K562 (cell line): Measurements from ENCODE around the gene DNAJC12. TPM values are rescaled to one million over a fixed set of nuclear protein-coding genes. Genes with fewer than 3 reads are reported as not detected.

Source experiments
- ATAC-seq: fragments of 200-7000 bp; cut with Tn5 transposase; 3 replicates; pipeline ENCODE4 v1.9.1; 2020; ENCODE audit warnings: moderate library complexity
- BruUV-seq: library from RNA; stranded (reverse); fragments of 400-500 nt; replicated peaks from 2 replicates; lab custom pipeline; 2021; lab: Mats Ljungman, UMichigan
- CTCF ChIA-PET: fragments of 300-600 bp; formaldehyde crosslinking; extraction: SDS; loops from one replicate; lab custom pipeline; 2021; ENCODE audit warnings: low intra/inter-chr PET ratio; lab: Yijun Ruan, JAX
- POLR2A ChIA-PET: fragments of 300-600, 350-650 bp; sonication (Branson Sonifier 250); formaldehyde crosslinking; extraction: SDS; loops from one replicate; lab custom pipeline; 2021; ENCODE audit warnings: antibody characterized with exemption, inconsistent platforms; lab: Yijun Ruan, JAX
- DNase-seq, 4 experiments: peaks; one replicate each; pipeline versions ENCODE4 v3.0.0 to v3.0.0-alpha.2; 2011 to 2018; ENCODE audit warnings: low spot score in 3 of 4, mixed read lengths in 3 of 4; ENCODE audit errors: extremely low read depth in 1 of 4
- FAIRE-seq: peaks from 2 replicates; lab custom pipeline; 2011; peaks lifted over from hg19 to GRCh38; lab: Jason Lieb, UNC
- H2AFZ ChIP-seq: 2 replicates; pipeline ENCODE4 v1.6.0; 2011; ENCODE audit warnings: low read depth, low read length, control low read depth, inconsistent platforms
- H3K27ac ChIP-seq: fragments of 200-600 bp; 3 replicates; pipeline ENCODE4 v1.8.0; 2011; ENCODE audit warnings: low read depth, mild to moderate bottlenecking, control low read depth, inconsistent platforms, low read length, moderate library complexity, mixed read lengths; ENCODE audit errors: extremely low read depth
- H3K27me3 ChIP-seq, 2 experiments: fragments of 300-600 bp in 1 of 2; 2 replicates in 1 of 2; 3 replicates in 1 of 2; pipeline versions ENCODE4 v1.6.0 to v1.8.0; 2011; ENCODE audit warnings: inconsistent platforms in 2 of 2, low read length in 2 of 2, mild to moderate bottlenecking in 1 of 2, mixed read lengths in 1 of 2, moderate library complexity in 1 of 2; ENCODE audit not compliant: control insufficient read depth in 2 of 2, insufficient read depth in 2 of 2
- H3K36me3 ChIP-seq: fragments of 300-600 bp; 3 replicates; pipeline ENCODE4 v1.8.0; 2011; ENCODE audit warnings: mild to moderate bottlenecking, low read length, inconsistent platforms; ENCODE audit not compliant: control insufficient read depth, insufficient read depth
- H3K4me1 ChIP-seq, 2 experiments: fragments of 200-600 bp in 1 of 2; replicated peaks in 1 of 2; 2 replicates in 1 of 2; 3 replicates in 1 of 2; pipeline versions ENCODE4 v1.5.1 to v1.8.0; 2011; ENCODE audit warnings: inconsistent platforms in 2 of 2, low read length in 2 of 2, mild to moderate bottlenecking in 1 of 2, mixed read lengths in 1 of 2, moderate library complexity in 1 of 2; ENCODE audit not compliant: control insufficient read depth in 2 of 2, insufficient read depth in 2 of 2
- H3K4me2 ChIP-seq: 2 replicates; pipeline ENCODE4 v1.6.1; 2011; ENCODE audit warnings: low read length, control low read depth, inconsistent platforms, mixed read lengths; ENCODE audit not compliant: insufficient read depth
- H3K4me3 ChIP-seq: fragments of 200-600 bp; sonication (generic), shearing (Covaris generic); 2 replicates; pipeline ENCODE4 v1.5.1; 2016; ENCODE audit warnings: control low read depth, inconsistent platforms
- H3K79me2 ChIP-seq: fragments of 200-600 bp; 3 replicates; pipeline ENCODE4 v1.8.0; 2011; ENCODE audit warnings: low read length, inconsistent platforms; ENCODE audit not compliant: control insufficient read depth, insufficient read depth
- H3K9ac ChIP-seq, 2 experiments: 2 replicates each; pipeline versions ENCODE4 v1.6.0 to v1.6.1; 2011; ENCODE audit warnings: low read depth in 2 of 2, low read length in 2 of 2, control low read depth in 1 of 2, inconsistent platforms in 1 of 2, mild to moderate bottlenecking in 1 of 2, mixed read lengths in 1 of 2; ENCODE audit not compliant: insufficient read depth in 1 of 2
- H3K9me1 ChIP-seq: one replicate; pipeline ENCODE4 v1.6.0; 2011; ENCODE audit warnings: inconsistent platforms, mild to moderate bottlenecking, low read length, moderate library complexity; ENCODE audit not compliant: control insufficient read depth, insufficient read depth
- H3K9me3 ChIP-seq: replicated peaks from 2 replicates; pipeline ENCODE4 v1.5.1; 2011; ENCODE audit warnings: low read depth, low read length, inconsistent platforms; ENCODE audit not compliant: control insufficient read depth, insufficient read depth
- H4K20me1 ChIP-seq: replicated peaks from 2 replicates; pipeline ENCODE4 v1.6.1; 2011; ENCODE audit warnings: low read length, inconsistent platforms, mixed read lengths; ENCODE audit not compliant: control insufficient read depth, insufficient read depth
- DNMT1 ChIP-seq: fragments of 450-650 bp; IDR thresholded peaks from 2 replicates; pipeline ENCODE4 v1.6.1; 2016; ENCODE audit warnings: antibody characterized with exemption, mild to moderate bottlenecking
- FOXA1 ChIP-seq: fragments of 450-650 bp; IDR thresholded peaks from 2 replicates; pipeline ENCODE4 v1.6.1; 2016; ENCODE audit warnings: mild to moderate bottlenecking, borderline replicate concordance
- GABPB1 ChIP-seq: sonication (generic); formaldehyde crosslinking; IDR thresholded peaks from 2 replicates; pipeline ENCODE4 v1.8.0; 2022; ENCODE audit warnings: mild to moderate bottlenecking, missing genetic modification reagents
- GATAD2A ChIP-seq: fragments of 450-650 bp; IDR thresholded peaks from 2 replicates; pipeline ENCODE4 v1.6.1; 2017
- KDM4B ChIP-seq, 2 experiments: fragments of 450-650 bp in 1 of 2; sonication (generic) in 1 of 2; IDR thresholded peaks; 2 replicates each; pipeline ENCODE4 v1.6.1; 2016 to 2017; ENCODE audit warnings: borderline replicate concordance in 2 of 2, antibody characterized with exemption in 1 of 2, low read depth in 1 of 2, mild to moderate bottlenecking in 1 of 2
- MXD1 ChIP-seq: fragments of 250-450 bp; sonication (Bioruptor Pico); IDR thresholded peaks from 2 replicates; pipeline ENCODE4 v1.8.0; 2021; ENCODE audit warnings: borderline replicate concordance, mild to moderate bottlenecking, moderate library complexity; ENCODE audit not compliant: poor library complexity, severe bottlenecking
- NELFE ChIP-seq: IDR thresholded peaks from 2 replicates; pipeline ENCODE4 v1.6.1; 2011; ENCODE audit warnings: mild to moderate bottlenecking; ENCODE audit not compliant: insufficient read depth, insufficient read length
- NFE2 ChIP-seq: IDR thresholded peaks from 2 replicates; pipeline ENCODE4 v1.6.1; 2014; ENCODE audit warnings: antibody characterized with exemption, low read depth
- SIRT6 ChIP-seq: IDR thresholded peaks from one replicate; pipeline ENCODE4 v1.6.1; 2012; ENCODE audit warnings: low read depth, mild to moderate bottlenecking, control low read depth, inconsistent platforms, low read length, moderate library complexity
- TBL1XR1 ChIP-seq, 2 experiments: IDR thresholded peaks; 2 replicates each; pipeline ENCODE4 v1.6.1; 2012; ENCODE audit warnings: improper control_type of control experiment in 2 of 2, low read length in 2 of 2, mild to moderate bottlenecking in 1 of 2
- TRIM24 ChIP-seq, 2 experiments: fragments of 450-650 bp; IDR thresholded peaks; 2 replicates each; pipeline ENCODE4 v1.6.1; 2016
- ZBTB34 ChIP-seq: fragments of 250-450 bp; sonication (Bioruptor Pico); IDR thresholded peaks from 2 replicates; pipeline ENCODE4 v1.8.0; 2021; ENCODE audit warnings: mild to moderate bottlenecking, moderate library complexity
- ZNF639 ChIP-seq, 2 experiments: fragments of 200-800 bp in 1 of 2; sonication (Bioruptor generic) in 1 of 2; sonication (generic) in 1 of 2; formaldehyde crosslinking in 1 of 2; IDR thresholded peaks in 1 of 2; conservative IDR thresholded peaks in 1 of 2; 2 replicates each; pipeline versions ENCODE4 v1.5.0 to v1.6.1; 2016 to 2020; ENCODE audit warnings: missing compliant biosample characterization in 1 of 2, missing genetic modification characterization in 1 of 2, missing genetic modification reagents in 1 of 2
- WGBS: fragments of 100-300 bp; shearing (Covaris generic); methylation state at CpG from one replicate; pipeline ENCODE4 v1.1.6; 2016; ENCODE audit warnings: low coverage, mixed read lengths; ENCODE audit not compliant: insufficient coverage; ENCODE audit errors: missing lambda C conversion rate; 5-methylcytosine and 5-hydroxymethylcytosine counted together
- in situ Hi-C: fragments of 300-500 bp; cut with MboI; formaldehyde crosslinking; loops from 4 replicates; pipeline ENCODE4 v1.15.0; 2018; ENCODE audit warnings: inconsistent platforms, mixed read lengths
- intact Hi-C: fragments of 100-400 bp; cut with micrococcal nuclease; formaldehyde crosslinking; loops from 2 replicates; pipeline ENCODE4 v1.14.2; 2022
- polyA plus RNA-seq, 8 experiments: library from polyadenylated mRNA; depleted of rRNA in 4 of 8; stranded (reverse) in 5 of 8; unstranded in 3 of 8; fragments of >200 nt; fragmentation: Nextera tagmentation in 2 of 8; fragmentation: Illumina TruSeq in 1 of 8; extraction: Ambion mirVana in 2 of 8; extraction: Trizol in 1 of 8; gene quantifications; 2 replicates each; pipeline versions ENCODE4 v1.2.1 to v1.2.3, GENCODE V29; 2011 to 2014; ENCODE audit warnings: inconsistent platforms in 1 of 8, missing spikeins in 1 of 8
- total RNA-seq, 7 experiments: library from RNA; depleted of rRNA in 6 of 7; stranded (reverse); fragments of >200 nt in 6 of 7; fragmentation: Illumina TruSeq in 2 of 7; extraction: Trizol in 2 of 7; gene quantifications; 2 replicates each; pipeline versions ENCODE4 v1.2.1 to v1.2.3, GENCODE V29; 2011 to 2021; ENCODE audit warnings: low replicate concordance in 1 of 7
- TF ChIP-seq, protein P1 (sequence below): sonication (generic); formaldehyde crosslinking; IDR thresholded peaks from 2 replicates; pipeline ENCODE4 v1.8.0; 2022; ENCODE audit warnings: mild to moderate bottlenecking, missing genetic modification reagents
- TF ChIP-seq, protein P2 (sequence below): fragments of 250-450 bp; sonication (Bioruptor Pico); IDR thresholded peaks from 2 replicates; pipeline ENCODE4 v1.9.0; 2021; ENCODE audit warnings: mild to moderate bottlenecking, inconsistent platforms

DNAJC12 gene
- total and polyA plus RNA-seq, 9 of the 15 experiments (the other 6 are each of a cell fraction or from before 2014, with no cell fraction given), result 7.4 to 95.9 (median 68.5) TPM

- FAIRE-seq, result no peak
- Histone ChIP-seq H3K9me3 (no peaks in the 10 kb centered on the region), H3K4me3 (no peak overlapping the region), H3K4me2 (no peak overlapping the region), H3K27ac (no peak overlapping the region), H4K20me1 (no peaks in the 10 kb centered on the region), H3K79me2 (no peaks in the 10 kb centered on the region), H3K9ac (no peak overlapping the region), H3K4me1 (no peaks in the 10 kb centered on the region), H3K36me3 (no peaks in the 10 kb centered on the region), H3K27me3 (no peaks in the 10 kb centered on the region; a peak in 2 of 5 replicates), H2AFZ (no peak overlapping the region), H3K9me1 (no peaks in the 10 kb centered on the region)
- BruUV-seq, result no TSS peak
- ChIA-PET POLR2A (interaction anchor here (0.9 to 1.1 kb wide), 2 partner anchors 9 to 79 kb away, joined by 3 to 7 read pairs; no protein-coding TSS in a partner anchor), CTCF (no interaction called here)
- no peak for DNase-seq
- in situ Hi-C loops, result loop anchor here (5.0 to 10.0 kb wide), 2 partner anchors 79 to 112 kb away; partner anchors contain the start of gene CTNNA3
- intact Hi-C loops, result loop anchor here (5.0 kb wide), 1 partner anchor 1594 kb away; no protein-coding TSS in a partner anchor
- WGBS, result 0% methylated on average over 1 of the region's 1 CpG
- ATAC-seq, result no peak
- no peak for TF ChIP-seq SIRT6
- no peak for TF ChIP-seq MXD1
- TF ChIP-seq GABPB1, result no peak
- no peak for TF ChIP-seq DNMT1
- TF ChIP-seq, protein P1, sequence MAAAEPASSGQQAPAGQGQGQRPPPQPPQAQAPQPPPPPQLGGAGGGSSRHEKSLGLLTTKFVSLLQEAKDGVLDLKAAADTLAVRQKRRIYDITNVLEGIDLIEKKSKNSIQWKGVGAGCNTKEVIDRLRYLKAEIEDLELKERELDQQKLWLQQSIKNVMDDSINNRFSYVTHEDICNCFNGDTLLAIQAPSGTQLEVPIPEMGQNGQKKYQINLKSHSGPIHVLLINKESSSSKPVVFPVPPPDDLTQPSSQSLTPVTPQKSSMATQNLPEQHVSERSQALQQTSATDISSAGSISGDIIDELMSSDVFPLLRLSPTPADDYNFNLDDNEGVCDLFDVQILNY (CRISPR knock-in tag), result no peak
- TF ChIP-seq TBL1XR1 (IDR thresholded peaks at IDR 0.05; ENCODE audit: low read length in 2 of 2), result no peak
- TF ChIP-seq ZBTB34 (CRISPR knock-in tag), result no peak
- TF ChIP-seq TRIM24 (IDR thresholded peaks at IDR 0.05), result no peak
- TF ChIP-seq ZNF639 (CRISPR knock-in tag; conservative IDR thresholded peaks at IDR 0.05 in 1 of 2, IDR thresholded peaks at IDR 0.05 in 1 of 2), result no peak
- TF ChIP-seq, protein P2, sequence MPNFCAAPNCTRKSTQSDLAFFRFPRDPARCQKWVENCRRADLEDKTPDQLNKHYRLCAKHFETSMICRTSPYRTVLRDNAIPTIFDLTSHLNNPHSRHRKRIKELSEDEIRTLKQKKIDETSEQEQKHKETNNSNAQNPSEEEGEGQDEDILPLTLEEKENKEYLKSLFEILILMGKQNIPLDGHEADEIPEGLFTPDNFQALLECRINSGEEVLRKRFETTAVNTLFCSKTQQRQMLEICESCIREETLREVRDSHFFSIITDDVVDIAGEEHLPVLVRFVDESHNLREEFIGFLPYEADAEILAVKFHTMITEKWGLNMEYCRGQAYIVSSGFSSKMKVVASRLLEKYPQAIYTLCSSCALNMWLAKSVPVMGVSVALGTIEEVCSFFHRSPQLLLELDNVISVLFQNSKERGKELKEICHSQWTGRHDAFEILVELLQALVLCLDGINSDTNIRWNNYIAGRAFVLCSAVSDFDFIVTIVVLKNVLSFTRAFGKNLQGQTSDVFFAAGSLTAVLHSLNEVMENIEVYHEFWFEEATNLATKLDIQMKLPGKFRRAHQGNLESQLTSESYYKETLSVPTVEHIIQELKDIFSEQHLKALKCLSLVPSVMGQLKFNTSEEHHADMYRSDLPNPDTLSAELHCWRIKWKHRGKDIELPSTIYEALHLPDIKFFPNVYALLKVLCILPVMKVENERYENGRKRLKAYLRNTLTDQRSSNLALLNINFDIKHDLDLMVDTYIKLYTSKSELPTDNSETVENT (CRISPR knock-in tag), result no peak
- no peak for TF ChIP-seq FOXA1
- TF ChIP-seq GATAD2A, result no peak
- no peak for TF ChIP-seq NFE2
- TF ChIP-seq NELFE, result no peak
- TF ChIP-seq KDM4B (IDR thresholded peaks at IDR 0.05; ENCODE audit: borderline replicate concordance in 2 of 2, low read depth in 1 of 2), result no peak
These were observed 61.6 kb downstream of the DNAJC12 start for GRCh38 chr10:67776371-67776770.
